ENCODE results near the gene PTMS. TPM values are rescaled to one million over a fixed set of nuclear protein-coding genes. Genes with fewer than 3 reads are reported as not detected.

The PTMS gene
- total and polyA plus RNA-seq, 10 of the 15 experiments (the other 5 are each of a cell fraction or from before 2014, with no cell fraction given) = 2.1 to 127 (median 29.8) TPM

DNA sequence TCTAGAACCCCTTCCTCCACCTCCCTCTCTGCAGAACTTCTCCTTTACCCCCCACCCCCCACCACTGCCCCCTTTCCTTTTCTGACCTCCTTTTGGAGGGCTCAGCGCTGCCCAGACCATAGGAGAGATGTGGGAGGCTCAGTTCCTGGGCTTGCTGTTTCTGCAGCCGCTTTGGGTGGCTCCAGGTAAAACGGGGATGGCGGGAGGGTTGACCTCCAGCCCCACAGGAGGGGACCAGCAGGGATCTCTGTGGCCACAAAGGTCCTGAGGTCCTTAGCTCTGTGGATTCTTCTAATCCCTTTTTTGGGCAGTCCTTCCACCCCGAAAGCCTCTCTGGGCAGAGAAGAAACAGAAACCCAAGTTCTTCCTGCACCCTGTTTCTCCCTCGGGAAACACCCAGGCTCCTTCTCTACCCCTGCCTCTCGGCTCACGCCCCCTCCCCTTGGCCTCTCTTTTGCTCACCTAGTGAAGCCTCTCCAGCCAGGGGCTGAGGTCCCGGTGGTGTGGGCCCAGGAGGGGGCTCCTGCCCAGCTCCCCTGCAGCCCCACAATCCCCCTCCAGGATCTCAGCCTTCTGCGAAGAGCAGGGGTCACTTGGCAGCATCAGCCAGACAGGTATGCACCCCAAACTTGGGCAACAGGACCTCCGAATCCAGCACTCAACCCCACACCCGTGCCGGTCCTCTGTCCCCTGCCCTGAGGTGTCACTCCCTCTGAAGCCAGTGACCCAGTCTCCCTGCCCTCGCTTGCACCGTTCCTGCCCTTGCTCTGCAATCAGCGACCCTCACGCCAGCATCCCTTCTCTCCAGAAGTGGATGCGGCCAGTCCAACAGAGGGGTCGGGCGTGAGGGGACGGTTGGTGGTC, 6.8 kb downstream of the PTMS start:
- ChIA-PET CTCF (interaction anchor here (0.7 to 12.7 kb wide), 4 partner anchors 7 to 67 kb away, joined by 3 to 221 read pairs (median 4); partner anchors contain the start of gene MLF2), POLR2A (interaction anchor here (0.7 to 1.7 kb wide), 2 partner anchors 9 to 13 kb away, joined by 3 to 5 read pairs; no protein-coding TSS in a partner anchor), RAD21 (ENCODE audit: unreplicated experiment) (interaction anchor here (0.7 kb wide), 1 partner anchor 15 kb away, joined by 3 read pairs; no protein-coding TSS in a partner anchor), SMC1A (ENCODE audit: uncharacterized antibody, unreplicated experiment) (interaction anchor here (3.6 kb wide), 1 partner anchor 19 kb away, joined by 20 read pairs; the partner anchor contains the start of gene MLF2)
- Histone ChIP-seq H3K9ac (ENCODE audit: control insufficient read depth, insufficient read depth, low read length) (no peak overlapping the region), H3K27me3 (replicated peaks in 1 of 2; ENCODE audit: control insufficient read depth in 2 of 2, insufficient read depth in 2 of 2, low read length in 1 of 2) (no peaks in the 10 kb centered on the region), H3K36me3 (ENCODE audit: control insufficient read depth in 2 of 2, insufficient read depth in 2 of 2, low read length in 1 of 2) (no peaks in the 10 kb centered on the region), H3K4me2 (ENCODE audit: control insufficient read depth, insufficient read depth) (peak overlapping the region; percentile 83), H3K27ac (ENCODE audit: control insufficient read depth, insufficient read depth) (peak overlapping the region; percentile 38; the same call in 1 of the 2 replicates), H3K4me3 (peak overlapping the region; percentile 54; the same call in 1 of the 2 replicates), H3K9me3 (replicated peaks; ENCODE audit: control insufficient read depth, insufficient read depth, low read length) (no peaks in the 10 kb centered on the region), H3K79me2 (ENCODE audit: control insufficient read depth, insufficient read depth, low read length) (peaks cover 6% of the 10 kb centered on the region), H2AFZ (ENCODE audit: control insufficient read depth, low read depth, low read length) (no peak overlapping the region), H3K4me1 (ENCODE audit: control insufficient read depth, insufficient read depth, low read length) (peaks cover 44% of the 10 kb centered on the region), H4K20me1 (ENCODE audit: control insufficient read depth, insufficient read depth) (no peaks in the 10 kb centered on the region)
- no TSS peak for BruUV-seq (replicated peaks)
- no peak for TF ChIP-seq KDM1A (IDR thresholded peaks at IDR 0.05; ENCODE audit: borderline replicate concordance)
- TF ChIP-seq SRF (IDR thresholded peaks at IDR 0.05; ENCODE audit: low read depth in 2 of 2, low read length in 2 of 2) = peak; percentile 76 to 94
- TF ChIP-seq MXI1 (IDR thresholded peaks at IDR 0.05; ENCODE audit: low read depth, low read length) = no peak
- TF ChIP-seq ATF2 (IDR thresholded peaks at IDR 0.05; ENCODE audit: low read length) = no peak
- TF ChIP-seq ZBTB33 (IDR thresholded peaks at IDR 0.05) = no peak
- no peak for TF ChIP-seq SUPT20H (IDR thresholded peaks at IDR 0.05; ENCODE audit: borderline replicate concordance, control insufficient read depth, low read depth, low read length)
- TF ChIP-seq, protein P1, sequence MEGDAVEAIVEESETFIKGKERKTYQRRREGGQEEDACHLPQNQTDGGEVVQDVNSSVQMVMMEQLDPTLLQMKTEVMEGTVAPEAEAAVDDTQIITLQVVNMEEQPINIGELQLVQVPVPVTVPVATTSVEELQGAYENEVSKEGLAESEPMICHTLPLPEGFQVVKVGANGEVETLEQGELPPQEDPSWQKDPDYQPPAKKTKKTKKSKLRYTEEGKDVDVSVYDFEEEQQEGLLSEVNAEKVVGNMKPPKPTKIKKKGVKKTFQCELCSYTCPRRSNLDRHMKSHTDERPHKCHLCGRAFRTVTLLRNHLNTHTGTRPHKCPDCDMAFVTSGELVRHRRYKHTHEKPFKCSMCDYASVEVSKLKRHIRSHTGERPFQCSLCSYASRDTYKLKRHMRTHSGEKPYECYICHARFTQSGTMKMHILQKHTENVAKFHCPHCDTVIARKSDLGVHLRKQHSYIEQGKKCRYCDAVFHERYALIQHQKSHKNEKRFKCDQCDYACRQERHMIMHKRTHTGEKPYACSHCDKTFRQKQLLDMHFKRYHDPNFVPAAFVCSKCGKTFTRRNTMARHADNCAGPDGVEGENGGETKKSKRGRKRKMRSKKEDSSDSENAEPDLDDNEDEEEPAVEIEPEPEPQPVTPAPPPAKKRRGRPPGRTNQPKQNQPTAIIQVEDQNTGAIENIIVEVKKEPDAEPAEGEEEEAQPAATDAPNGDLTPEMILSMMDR (IDR thresholded peaks at IDR 0.05 in 2 of 3, conservative IDR thresholded peaks at IDR 0.05 in 1 of 3; ENCODE audit: control insufficient read depth in 2 of 3, extremely low read depth in 1 of 3, insufficient read depth in 1 of 3, low read depth in 3 of 3, low read length in 3 of 3) = no peak
- no peak for TF ChIP-seq REST (IDR thresholded peaks at IDR 0.05; ENCODE audit: low read depth, low read length)
- TF ChIP-seq, protein P2, sequence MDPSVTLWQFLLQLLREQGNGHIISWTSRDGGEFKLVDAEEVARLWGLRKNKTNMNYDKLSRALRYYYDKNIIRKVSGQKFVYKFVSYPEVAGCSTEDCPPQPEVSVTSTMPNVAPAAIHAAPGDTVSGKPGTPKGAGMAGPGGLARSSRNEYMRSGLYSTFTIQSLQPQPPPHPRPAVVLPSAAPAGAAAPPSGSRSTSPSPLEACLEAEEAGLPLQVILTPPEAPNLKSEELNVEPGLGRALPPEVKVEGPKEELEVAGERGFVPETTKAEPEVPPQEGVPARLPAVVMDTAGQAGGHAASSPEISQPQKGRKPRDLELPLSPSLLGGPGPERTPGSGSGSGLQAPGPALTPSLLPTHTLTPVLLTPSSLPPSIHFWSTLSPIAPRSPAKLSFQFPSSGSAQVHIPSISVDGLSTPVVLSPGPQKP (IDR thresholded peaks at IDR 0.05; ENCODE audit: low read depth, low read length) = peak; percentile 96
- 47% methylated on average over 21 of the region's 21 CpGs for WGBS (ENCODE audit: insufficient coverage, insufficient replicate concordance, low lambda C conversion rate, missing lambda C conversion rate)
- DNase-seq (ENCODE audit: low read depth, low spot score) (no peak), FAIRE-seq (no peak), ATAC-seq (peak; percentile 15)
- in situ Hi-C loops (cut with MboI) (no loop called here), intact Hi-C loops (cut with micrococcal nuclease; ENCODE audit: unreplicated experiment) (no loop called here)
